K562 (cell line): Measurements from ENCODE around the gene EEFSEC. TPM values are rescaled to one million over a fixed set of nuclear protein-coding genes. Genes with fewer than 3 reads are reported as not detected.
A peak's percentile ranks its signal among the peaks of the same experiment; 100 is the strongest.

Experiments
- BRF1 ChIP-seq: IDR thresholded peaks from 3 replicates; pipeline ENCODE4 v1.6.1; 2011; ENCODE audit warnings: borderline replicate concordance, mild to moderate bottlenecking; ENCODE audit not compliant: insufficient read length; ENCODE audit errors: extremely low read depth
- E2F3 ChIP-seq: fragments of 250-450 bp; sonication (Bioruptor Pico); IDR thresholded peaks from 2 replicates; pipeline ENCODE4 v1.4.0; 2020; ENCODE audit warnings: mild to moderate bottlenecking
- ELK3 ChIP-seq: fragments of 450-650 bp; formaldehyde crosslinking; IDR thresholded peaks from 2 replicates; pipeline ENCODE4 v1.4.0; 2020; ENCODE audit warnings: mild to moderate bottlenecking
- FOXA1 ChIP-seq: fragments of 450-650 bp; IDR thresholded peaks from 2 replicates; pipeline ENCODE4 v1.6.1; 2016; ENCODE audit warnings: mild to moderate bottlenecking, borderline replicate concordance
- FOXK2 ChIP-seq, 2 experiments: fragments of 450-650 bp; IDR thresholded peaks in 1 of 2; conservative IDR thresholded peaks in 1 of 2; 2 replicates each; pipeline ENCODE4 v1.6.1; 2016; ENCODE audit warnings: low read depth in 2 of 2, mild to moderate bottlenecking in 1 of 2
- GABPA ChIP-seq: fragments of 200-800 bp; sonication (Bioruptor generic); conservative IDR thresholded peaks from 2 replicates; pipeline ENCODE4 v1.6.1; 2016; ENCODE audit warnings: low read depth, missing genetic modification characterization, missing compliant biosample characterization
- HDAC3 ChIP-seq: fragments of 450-650 bp; IDR thresholded peaks from 2 replicates; pipeline ENCODE4 v1.6.1; 2018; ENCODE audit warnings: borderline replicate concordance, mild to moderate bottlenecking, moderate library complexity; ENCODE audit not compliant: partially characterized antibody
- KDM4B ChIP-seq, 2 experiments: fragments of 450-650 bp in 1 of 2; sonication (generic) in 1 of 2; IDR thresholded peaks; 2 replicates each; pipeline ENCODE4 v1.6.1; 2016 to 2017; ENCODE audit warnings: borderline replicate concordance in 2 of 2, antibody characterized with exemption in 1 of 2, low read depth in 1 of 2, mild to moderate bottlenecking in 1 of 2
- PATZ1 ChIP-seq: fragments of 250-450 bp; sonication (Bioruptor Pico); IDR thresholded peaks from 2 replicates; pipeline ENCODE4 v1.5.0; 2020; ENCODE audit warnings: mild to moderate bottlenecking, borderline replicate concordance
- POLR2B ChIP-seq: fragments of 450-650 bp; IDR thresholded peaks from 2 replicates; pipeline ENCODE4 v1.6.1; 2018; ENCODE audit warnings: low read depth; ENCODE audit not compliant: partially characterized antibody
- RBFOX2 ChIP-seq: fragments of 200-400 bp; formaldehyde crosslinking; IDR thresholded peaks from 2 replicates; pipeline ENCODE4 v1.6.1; 2017; ENCODE audit warnings: low read depth, mild to moderate bottlenecking, low read length, moderate library complexity
- RBM22 ChIP-seq: fragments of 200-400 bp; formaldehyde crosslinking; IDR thresholded peaks from 2 replicates; pipeline ENCODE4 v1.6.1; 2018; ENCODE audit warnings: low read length, low read depth; ENCODE audit not compliant: poor library complexity, severe bottlenecking
- SMAD4 ChIP-seq: fragments of 250-450 bp; sonication (Bioruptor Pico); conservative IDR thresholded peaks from 2 replicates; pipeline ENCODE4 v1.8.0; 2021; ENCODE audit warnings: inconsistent platforms, mild to moderate bottlenecking, moderate library complexity
- SUPT5H ChIP-seq: fragments of 450-650 bp; IDR thresholded peaks from 2 replicates; pipeline ENCODE4 v1.6.1; 2016
- THAP12 ChIP-seq: fragments of 250-450 bp; sonication (Bioruptor Pico); IDR thresholded peaks from 2 replicates; pipeline ENCODE4 v1.9.0; 2021; ENCODE audit warnings: mild to moderate bottlenecking, inconsistent platforms
- UBTF ChIP-seq, 2 experiments: IDR thresholded peaks; 2 replicates each; pipeline ENCODE4 v1.6.1; 2012; ENCODE audit warnings: improper control_type of control experiment in 2 of 2, low read depth in 2 of 2, low read length in 2 of 2, borderline replicate concordance in 1 of 2
- VEZF1 ChIP-seq: fragments of 200-800 bp; sonication (Bioruptor generic); IDR thresholded peaks from 2 replicates; pipeline ENCODE4 v1.6.1; 2017; ENCODE audit warnings: missing genetic modification characterization, missing compliant biosample characterization
- ZNF780A ChIP-seq: fragments of 250-450 bp; sonication (Bioruptor Pico); IDR thresholded peaks from 2 replicates; pipeline ENCODE4 v1.5.0; 2021; ENCODE audit warnings: mild to moderate bottlenecking
- polyA plus RNA-seq, 8 experiments: library from polyadenylated mRNA; depleted of rRNA in 4 of 8; stranded (reverse) in 5 of 8; unstranded in 3 of 8; fragments of >200 nt; fragmentation: Nextera tagmentation in 2 of 8; fragmentation: Illumina TruSeq in 1 of 8; extraction: Ambion mirVana in 2 of 8; extraction: Trizol in 1 of 8; gene quantifications; 2 replicates each; pipeline versions ENCODE4 v1.2.1 to v1.2.3, GENCODE V29; 2011 to 2014; ENCODE audit warnings: inconsistent platforms in 1 of 8, missing spikeins in 1 of 8
- total RNA-seq, 7 experiments: library from RNA; depleted of rRNA in 6 of 7; stranded (reverse); fragments of >200 nt in 6 of 7; fragmentation: Illumina TruSeq in 2 of 7; extraction: Trizol in 2 of 7; gene quantifications; 2 replicates each; pipeline versions ENCODE4 v1.2.1 to v1.2.3, GENCODE V29; 2011 to 2021; ENCODE audit warnings: low replicate concordance in 1 of 7

The EEFSEC gene
- total and polyA plus RNA-seq, 9 of the 15 experiments (the other 6 are each of a cell fraction or from before 2014, with no cell fraction given): 0.35 to 11.8 (median 7.7) TPM

- TF ChIP-seq THAP12 (no peak), SMAD4 (CRISPR knock-in tag) (peak; percentile 17), HDAC3 (no peak), GABPA (tag) (peak; percentile 48; the same call in 1 of the 2 replicates), E2F3 (no peak), UBTF (IDR thresholded peaks at IDR 0.05; ENCODE audit: borderline replicate concordance in 1 of 2, low read depth in 2 of 2, low read length in 2 of 2) (no peak), FOXA1 (no peak), FOXK2 (conservative IDR thresholded peaks at IDR 0.05 in 1 of 2, IDR thresholded peaks at IDR 0.05 in 1 of 2; ENCODE audit: low read depth in 2 of 2) (no peak), POLR2B (peak; percentile 65), RBM22 (peak; percentile 11), SUPT5H (peak; percentile 70), ELK3 (CRISPR knock-in tag) (no peak), RBFOX2 (no peak), BRF1 (no peak), VEZF1 (CRISPR knock-in tag) (no peak), PATZ1 (no peak; the same call in 1 of the 2 replicates), KDM4B (IDR thresholded peaks at IDR 0.05; ENCODE audit: borderline replicate concordance in 2 of 2, low read depth in 1 of 2) (no peak), ZNF780A (0 out of 2 replicates have a peak, but pooled peaks have one; percentile 11)
These were observed 262.0 kb downstream of the EEFSEC start (continued) for GRCh38 chr3:128415200-128415772.
